OCI-LY3 (cell line): ENCODE measurements around the gene PIERCE2.

ENCODE experiments used
- CTCF ChIP-seq: fragments of 200-600, 300-600 bp; sonication (generic); IDR thresholded peaks from 2 replicates; pipeline ENCODE4 v1.5.1; 2014; ENCODE audit warnings: antibody characterized with exemption, low read length, low read depth
- EZH2phosphoT487 ChIP-seq: fragments of 200-600 bp; shearing (Covaris generic); IDR thresholded peaks from 2 replicates; pipeline ENCODE4 v1.6.1; 2018; ENCODE audit warnings: antibody characterized with exemption, mixed run types, low read depth

- TF ChIP-seq CTCF = no peak
- TF ChIP-seq EZH2phosphoT487 = no peak
These were observed 45.7 kb upstream of the PIERCE2 start for GRCh38 chr15:55362641-55363040.
